HG03521 (cell line): Measurements from ENCODE around the gene PCYOX1L.

Source experiments
- ATAC-seq: cut with Tn5 transposase; IDR thresholded peaks from one replicate; pipeline ENCODE4 v1.9.1; 2021; ENCODE audit warnings: mild to moderate bottlenecking, moderate library complexity; ENCODE audit not compliant: unreplicated experiment

The PCYOX1L gene, protein sequence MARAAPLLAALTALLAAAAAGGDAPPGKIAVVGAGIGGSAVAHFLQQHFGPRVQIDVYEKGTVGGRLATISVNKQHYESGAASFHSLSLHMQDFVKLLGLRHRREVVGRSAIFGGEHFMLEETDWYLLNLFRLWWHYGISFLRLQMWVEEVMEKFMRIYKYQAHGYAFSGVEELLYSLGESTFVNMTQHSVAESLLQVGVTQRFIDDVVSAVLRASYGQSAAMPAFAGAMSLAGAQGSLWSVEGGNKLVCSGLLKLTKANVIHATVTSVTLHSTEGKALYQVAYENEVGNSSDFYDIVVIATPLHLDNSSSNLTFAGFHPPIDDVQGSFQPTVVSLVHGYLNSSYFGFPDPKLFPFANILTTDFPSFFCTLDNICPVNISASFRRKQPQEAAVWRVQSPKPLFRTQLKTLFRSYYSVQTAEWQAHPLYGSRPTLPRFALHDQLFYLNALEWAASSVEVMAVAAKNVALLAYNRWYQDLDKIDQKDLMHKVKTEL

GRCh38 chr5:149357370-149358293, at the start of gene PCYOX1L:
PCYOX1L (plus strand) TSS chr5:149358046; CDS start chr5:149358069, 23 bp downstream.
- ATAC-seq, result peak; percentile 99

DNA sequence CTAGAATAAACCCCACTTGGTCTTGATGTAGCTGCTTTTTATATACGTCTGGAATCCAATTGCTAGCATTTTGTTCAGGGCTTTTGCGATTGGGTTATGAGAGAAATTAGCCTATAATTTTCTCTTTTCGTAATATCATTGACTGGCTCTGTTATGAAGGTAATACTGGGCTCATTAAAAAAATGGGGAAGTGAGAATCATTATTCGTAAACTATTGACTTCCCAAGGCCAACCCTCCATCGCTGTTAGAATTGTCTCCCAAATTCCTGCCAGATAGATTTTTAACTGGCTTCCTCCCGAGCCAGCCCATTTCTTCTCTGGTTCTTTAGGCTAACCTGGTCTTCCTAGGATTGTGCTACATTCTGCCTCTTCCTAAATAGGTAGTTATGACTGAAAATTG, 48.5 kb upstream of the PCYOX1L start:
- no peak for ATAC-seq

DNA sequence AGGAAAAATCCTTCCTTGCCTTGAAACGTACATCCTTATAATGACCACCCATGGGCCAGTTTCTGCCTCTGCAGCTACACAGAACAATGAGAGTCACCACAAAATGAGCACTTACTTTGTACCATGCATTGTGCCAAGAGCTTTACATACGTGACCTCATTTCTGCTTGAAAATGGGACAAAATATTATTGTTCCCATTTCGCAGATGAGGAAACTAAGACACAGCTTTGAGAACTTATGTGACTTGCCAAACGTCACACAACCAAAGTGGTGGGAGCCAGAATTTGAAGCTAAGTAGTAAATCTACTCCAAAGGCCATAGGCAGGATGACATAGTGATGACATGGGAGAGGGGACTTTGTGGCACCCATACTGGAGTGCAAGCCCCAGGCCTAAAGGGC, 47.4 kb upstream of the PCYOX1L start:
- ATAC-seq, result no peak

GRCh38 chr5:149310947-149311658, 46.7 kb upstream of the PCYOX1L start:
- no peak for ATAC-seq

DNA sequence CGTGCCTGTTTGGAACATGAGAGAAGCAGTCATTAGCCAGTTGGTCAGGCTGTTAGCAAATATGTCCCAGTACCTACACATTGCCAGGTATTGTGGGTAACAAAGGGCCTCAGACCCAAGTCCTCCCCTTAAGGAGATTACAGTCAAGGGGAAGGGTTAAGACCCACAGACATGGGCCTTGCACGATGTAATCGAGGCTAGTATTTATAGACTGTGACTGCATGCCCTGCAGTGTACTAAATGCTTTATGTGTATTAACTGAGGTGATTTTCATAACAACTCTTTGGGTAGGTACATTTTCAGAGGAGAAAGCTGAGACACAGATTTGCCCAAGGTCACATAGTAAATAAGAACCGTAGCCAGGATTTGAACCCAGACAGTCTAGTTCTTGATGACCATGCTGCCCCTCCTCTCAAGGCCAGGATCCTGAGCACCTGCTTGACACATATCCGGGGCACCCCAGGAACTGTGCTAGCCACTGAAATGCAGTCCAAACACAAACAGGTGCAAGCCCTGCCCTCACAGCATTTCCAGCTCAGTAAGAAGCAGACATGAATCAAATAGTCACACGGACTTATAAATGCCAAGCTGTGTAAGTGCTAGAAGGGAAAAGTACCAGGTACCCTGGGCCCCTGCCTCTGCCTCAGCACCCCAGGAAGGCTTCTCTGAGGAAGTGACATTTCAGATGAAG, 44.5 kb upstream of the PCYOX1L start:
- no peak for ATAC-seq

DNA sequence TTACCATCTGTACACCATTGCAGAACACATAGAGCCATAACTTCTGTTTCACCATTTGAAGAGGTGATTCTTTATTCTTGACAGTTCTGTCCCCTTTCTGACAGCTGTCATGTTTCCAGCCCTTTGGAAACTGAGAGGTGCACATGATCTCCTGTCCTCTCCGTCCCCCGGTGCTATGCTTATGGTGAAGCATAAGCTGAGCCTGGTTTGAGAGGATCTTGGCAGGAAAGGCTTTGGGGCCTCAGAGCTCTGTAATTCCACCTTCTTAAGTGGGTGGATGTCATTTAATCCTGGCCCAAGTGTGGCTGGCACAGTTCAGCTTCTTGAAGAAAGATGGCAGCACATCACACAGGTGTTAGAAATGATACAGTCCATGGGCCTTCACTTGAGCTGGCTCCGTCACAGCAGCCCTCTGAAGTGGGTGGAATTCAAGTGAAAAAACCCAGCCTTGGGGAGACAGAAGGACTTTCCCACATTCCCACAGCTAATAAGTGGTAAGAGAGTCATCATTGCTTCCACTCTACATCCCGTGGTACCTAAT, 43.2 kb upstream of the PCYOX1L start:
- no peak for ATAC-seq

DNA sequence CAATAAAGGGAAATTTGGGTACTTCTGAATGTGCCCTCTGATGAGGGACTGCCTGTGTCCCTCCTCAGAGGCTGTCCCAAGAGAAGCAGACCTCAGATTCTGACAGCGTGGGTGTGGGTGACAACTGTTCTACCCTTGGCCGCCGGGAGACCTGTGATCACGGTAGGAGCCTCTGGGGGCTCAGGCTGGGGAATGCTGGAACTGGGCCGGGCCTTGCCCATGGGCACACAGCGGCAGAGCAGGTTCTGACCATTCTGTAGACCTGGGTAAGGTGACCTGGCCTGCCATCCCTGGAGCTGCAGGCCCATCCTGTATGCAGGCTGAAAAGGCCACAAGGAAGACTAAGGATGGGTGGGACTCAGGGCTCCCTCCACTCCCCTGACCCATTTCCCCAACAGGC, 42.1 kb upstream of the PCYOX1L start:
- ATAC-seq, result no peak

DNA sequence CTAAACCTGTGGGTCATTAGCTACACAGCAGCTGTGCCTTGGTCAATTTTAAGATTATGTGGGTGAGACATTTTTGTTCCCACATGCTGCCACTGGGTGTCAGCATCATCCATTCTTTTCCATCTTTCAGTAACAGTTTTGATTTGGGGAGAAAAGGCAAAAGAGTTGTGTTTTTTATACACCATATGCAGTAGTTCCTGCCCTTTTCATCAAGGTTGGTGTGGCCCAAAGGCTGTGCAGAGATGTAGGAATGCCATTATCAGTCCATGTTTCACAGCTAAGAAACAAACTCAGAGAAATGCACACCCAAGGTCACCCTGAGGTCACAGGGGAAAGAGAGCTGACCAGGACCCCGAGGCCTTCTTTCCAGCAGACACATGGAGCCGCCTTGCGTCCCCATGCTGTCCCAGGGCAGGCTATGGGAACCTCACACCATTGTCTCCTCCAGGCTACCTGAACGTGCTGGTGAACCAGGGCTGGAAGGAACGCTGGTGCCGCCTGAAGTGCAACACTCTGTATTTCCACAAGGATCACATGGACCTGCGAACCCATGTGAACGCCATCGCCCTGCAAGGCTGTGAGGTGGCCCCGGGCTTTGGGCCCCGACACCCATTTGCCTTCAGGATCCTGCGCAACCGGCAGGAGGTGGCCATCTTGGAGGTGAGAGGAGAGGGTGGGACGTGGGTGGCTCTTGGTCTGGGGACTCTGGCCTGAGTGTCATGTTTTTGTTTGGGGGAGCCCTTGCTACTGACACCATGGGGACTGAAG, 40.4 kb upstream of the PCYOX1L start:
- no peak for ATAC-seq

DNA sequence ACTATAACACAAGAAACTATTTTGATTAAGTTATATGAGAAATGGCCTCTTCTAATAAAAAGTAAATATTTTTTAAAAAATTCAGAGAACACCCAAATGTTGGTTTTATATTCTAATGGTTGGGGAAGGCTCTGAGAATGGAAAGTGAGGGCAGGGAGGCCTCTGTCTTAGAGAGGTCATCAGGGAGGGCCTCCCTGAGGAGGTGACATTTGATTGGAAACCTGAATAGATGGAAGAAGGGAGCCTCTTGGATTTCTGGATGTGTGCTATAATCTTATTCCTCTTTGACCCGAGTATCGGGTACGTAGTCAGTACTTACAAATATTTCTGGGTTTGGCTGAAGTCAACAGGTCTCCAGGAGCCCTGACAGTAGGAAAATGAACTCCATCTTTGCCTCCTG, 38.7 kb upstream of the PCYOX1L start:
- no peak for ATAC-seq

DNA sequence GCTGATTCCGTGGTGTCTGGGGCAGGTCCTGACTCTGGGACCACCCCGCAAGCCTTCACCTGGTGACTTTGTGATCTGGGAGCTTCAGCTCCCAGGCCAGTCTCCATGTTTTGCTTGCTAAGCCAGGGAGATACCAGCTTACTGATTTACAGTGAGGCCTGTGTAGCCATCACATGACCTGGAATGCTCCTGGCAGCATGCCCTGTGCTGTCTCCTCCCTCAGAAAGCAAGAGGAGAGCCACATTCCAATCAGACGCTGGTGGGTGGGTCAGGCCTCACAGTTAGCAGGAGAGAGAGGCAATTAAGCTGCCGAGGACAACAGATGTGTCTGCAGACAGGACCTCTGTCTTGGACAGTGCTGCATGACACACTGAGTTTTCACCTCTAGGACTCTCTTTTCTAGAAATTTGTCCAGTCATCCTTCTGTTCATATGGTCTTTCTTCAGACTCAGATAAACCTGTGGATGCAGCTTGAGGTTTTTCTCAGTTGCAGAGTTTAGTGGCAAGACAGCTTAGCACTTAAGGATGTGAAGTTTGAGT, 37.0 kb upstream of the PCYOX1L start:
- ATAC-seq, result no peak

DNA sequence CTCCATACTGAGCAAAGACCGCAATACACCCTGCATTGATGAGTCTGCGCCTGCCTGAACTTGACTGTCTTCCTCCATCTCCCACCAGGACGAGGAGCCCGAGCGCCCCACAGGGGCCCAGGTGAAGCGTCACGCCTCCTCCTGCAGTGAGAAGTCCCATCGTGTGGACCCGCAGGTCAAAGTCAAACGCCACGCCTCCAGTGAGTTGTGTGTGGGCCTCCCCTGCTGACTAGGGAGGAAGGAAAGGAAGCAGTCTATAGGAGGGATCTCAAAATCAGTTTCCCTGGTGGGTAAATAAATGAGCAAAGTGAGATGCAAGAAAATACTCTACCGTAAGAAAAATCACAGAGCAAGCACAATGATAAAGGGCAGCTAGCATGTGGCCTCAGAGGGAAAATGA, 35.3 kb upstream of the PCYOX1L start:
- ATAC-seq, result no peak

- no peak for ATAC-seq
Observed at GRCh38 chr5:149323210-149323609, 34.6 kb upstream of the PCYOX1L start.

- ATAC-seq, result no peak
Observed at GRCh38 chr5:149323621-149324205, 34.1 kb upstream of the PCYOX1L start.

DNA sequence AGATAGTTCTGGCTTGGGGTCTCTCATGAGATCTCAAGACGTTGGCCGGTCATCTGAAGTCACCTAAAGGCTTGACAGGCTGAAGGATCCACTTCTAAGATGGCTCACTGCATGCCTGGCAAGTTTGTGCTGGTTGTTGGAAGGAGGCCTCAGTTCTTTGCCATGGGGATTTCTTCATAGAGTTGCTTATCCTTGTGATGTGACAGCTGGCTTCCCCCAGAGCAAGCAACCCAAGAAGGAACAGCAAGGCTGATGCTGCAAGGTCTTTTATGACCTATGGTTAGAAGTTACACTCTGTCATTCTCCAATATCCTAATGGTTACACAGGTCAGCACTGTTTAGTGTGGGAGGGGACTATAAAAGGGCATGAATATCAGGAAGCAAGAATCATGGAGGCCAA, 33.2 kb upstream of the PCYOX1L start:
- no peak for ATAC-seq

DNA sequence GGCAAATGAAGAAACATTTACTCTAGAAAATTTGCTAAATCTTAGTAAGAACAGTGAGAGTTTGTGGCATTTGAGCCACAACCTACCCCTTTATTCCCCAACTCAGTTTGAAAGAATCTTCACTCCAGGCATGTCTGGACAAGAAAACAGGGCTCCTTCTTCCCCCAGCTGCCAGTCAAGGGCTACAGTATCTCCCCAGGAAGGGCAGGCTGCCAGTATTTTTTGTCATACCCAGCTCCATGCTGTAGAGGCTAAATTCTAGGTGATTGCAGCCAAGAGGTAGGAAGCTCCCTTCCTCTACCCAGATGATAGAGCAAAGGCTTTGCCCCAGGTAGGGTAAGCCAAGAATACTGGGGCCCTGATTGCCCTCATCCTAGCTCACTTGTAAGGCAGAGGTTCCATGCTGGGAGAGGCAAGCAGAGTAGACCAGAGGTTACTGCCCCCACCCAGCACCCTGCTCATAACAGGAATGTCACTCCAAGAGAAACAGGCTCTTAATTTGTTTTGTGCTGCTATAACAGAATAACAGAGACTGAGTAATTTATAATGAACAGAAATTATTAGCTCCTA, 32.6 kb upstream of the PCYOX1L start:
- no peak for ATAC-seq

DNA sequence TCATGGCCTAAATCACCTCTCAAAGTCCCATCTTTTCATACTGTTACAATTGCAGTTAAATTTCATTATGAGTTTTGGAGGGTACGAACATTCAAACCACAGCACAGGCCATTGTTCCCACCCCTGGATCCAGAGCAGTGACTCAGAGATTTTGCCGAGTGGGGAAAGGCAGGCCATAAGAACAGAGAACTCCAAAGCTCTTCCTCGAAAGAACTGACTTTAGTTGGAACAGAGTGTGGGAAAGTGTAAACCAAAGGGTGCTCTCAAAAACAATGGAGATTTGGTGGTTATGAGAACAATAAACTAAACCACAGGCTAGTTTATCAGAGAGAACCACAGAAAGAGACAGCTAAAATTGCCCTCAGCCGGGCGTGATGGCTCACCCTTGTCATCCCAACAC, 32.0 kb upstream of the PCYOX1L start:
- no peak for ATAC-seq

- ATAC-seq, result no peak
Observed at GRCh38 chr5:149326611-149327010, 31.2 kb upstream of the PCYOX1L start.

- no peak for ATAC-seq
Observed at GRCh38 chr5:149328177-149328576, 29.7 kb upstream of the PCYOX1L start.
